Memory B cell (primary cell): Measurements from ENCODE around the gene GFM2.
"Not testable (repeated sequence)": the region's sequence is repeated elsewhere in the genome, so short reads cannot be mapped to it uniquely, and the experiment has no call there.

ENCODE experiments used
- ATAC-seq: fragments of 150-1000 bp; cut with Tn5 transposase; 2 replicates; pipeline ENCODE4 v1.10.0; 2021; ENCODE audit warnings: low read depth, mild to moderate bottlenecking, moderate library complexity
- DNase-seq, 2 donors: peaks; one replicate each; pipeline ENCODE4 v3.0.0; 2022; ENCODE audit warnings: low spot score in 2 of 2
- H3K27ac Mint-ChIP-seq: one replicate; pipeline ENCODE4 v1.8.0; 2022; ENCODE audit warnings: mild to moderate bottlenecking, moderate library complexity, mixed read lengths
- H3K27me3 Mint-ChIP-seq: one replicate; pipeline ENCODE4 v1.8.0; 2022; ENCODE audit warnings: mixed read lengths
- H3K36me3 Mint-ChIP-seq: one replicate; pipeline ENCODE4 v1.8.0; 2022; ENCODE audit warnings: mild to moderate bottlenecking, mixed read lengths
- H3K4me1 Mint-ChIP-seq: one replicate; pipeline ENCODE4 v1.8.0; 2022; ENCODE audit warnings: mixed read lengths
- H3K4me3 Mint-ChIP-seq: one replicate; pipeline ENCODE4 v1.8.0; 2022; ENCODE audit warnings: mild to moderate bottlenecking, moderate library complexity, mixed read lengths
- H3K9me3 Mint-ChIP-seq: one replicate; pipeline ENCODE4 v1.8.0; 2022; ENCODE audit warnings: mixed read lengths

Gene GFM2

DNA sequence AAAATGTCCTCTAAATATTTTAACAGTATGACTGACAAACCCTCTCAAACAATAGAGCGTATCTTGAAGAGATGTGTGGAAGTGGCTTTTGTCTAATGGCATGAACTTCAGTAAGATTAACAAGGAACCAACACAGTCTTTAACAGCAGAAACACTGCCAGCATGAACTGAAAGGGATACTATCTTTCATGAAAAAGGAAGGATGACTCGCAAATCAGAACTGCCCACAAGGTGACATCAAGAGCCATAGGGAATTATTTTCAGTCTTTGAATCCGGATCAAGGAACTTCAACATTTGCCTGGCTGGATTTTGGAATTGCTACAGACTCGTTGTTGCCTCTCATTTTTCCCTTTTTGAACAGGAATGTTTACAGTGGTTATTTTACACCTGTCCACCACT lies 87.0 kb downstream of the GFM2 start:
- H3K27me3 Mint-ChIP-seq, result peaks cover 2% of the 10 kb centered on the region
- H3K27ac Mint-ChIP-seq, result no peak overlapping the region
- ATAC-seq (no peak), DNase-seq (no peak)
- H3K4me1 Mint-ChIP-seq, result peaks cover 4% of the 10 kb centered on the region
- no peak overlapping the region for H3K4me3 Mint-ChIP-seq
- no peaks in the 10 kb centered on the region for H3K9me3 Mint-ChIP-seq
- no peaks in the 10 kb centered on the region for H3K36me3 Mint-ChIP-seq

DNA sequence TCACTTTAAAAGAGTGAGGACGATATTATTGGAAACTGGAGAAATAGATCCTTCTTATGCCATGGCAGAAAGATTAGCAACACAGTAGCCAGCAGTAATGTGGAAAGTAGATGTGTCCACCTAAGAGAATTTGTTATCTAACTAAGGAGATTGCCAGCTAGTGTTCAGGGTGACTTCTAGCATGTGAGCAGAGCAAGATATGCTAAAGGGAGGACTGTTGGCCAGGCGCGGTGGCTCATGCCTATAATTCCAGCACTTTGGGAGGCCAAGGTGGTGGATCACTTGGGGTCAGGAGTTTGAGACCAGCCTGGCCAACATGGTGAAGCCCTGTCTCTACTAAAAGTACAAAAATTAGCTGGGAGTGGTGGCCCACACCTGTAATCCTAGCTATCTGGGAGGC lies 87.6 kb downstream of the GFM2 start:
- H3K4me3 Mint-ChIP-seq, H3K36me3 Mint-ChIP-seq, DNase-seq, H3K27ac Mint-ChIP-seq, ATAC-seq, H3K9me3 Mint-ChIP-seq, H3K27me3 Mint-ChIP-seq, H3K4me1 Mint-ChIP-seq: not testable (repeated sequence)

DNA sequence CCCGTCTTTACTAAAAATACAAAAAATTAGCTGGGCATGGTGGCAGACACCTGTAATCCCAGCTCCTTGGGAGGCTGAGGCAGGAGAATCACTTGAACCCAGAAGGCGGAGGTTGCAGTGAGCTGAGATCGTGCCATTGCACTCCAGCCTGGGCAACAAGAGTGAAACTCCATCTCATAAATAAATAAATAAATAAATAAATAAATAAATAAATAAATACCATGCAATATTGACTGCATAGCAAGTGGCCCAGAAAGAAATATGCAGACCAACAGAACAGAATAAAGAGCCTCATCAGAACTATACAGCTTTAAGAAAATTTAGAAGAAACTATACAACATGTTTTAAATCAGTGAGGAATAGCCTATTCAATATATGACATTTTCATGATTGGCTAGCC lies 88.8 kb downstream of the GFM2 start:
- H3K36me3 Mint-ChIP-seq, H3K27ac Mint-ChIP-seq, H3K4me1 Mint-ChIP-seq, H3K9me3 Mint-ChIP-seq, ATAC-seq, DNase-seq, H3K4me3 Mint-ChIP-seq, H3K27me3 Mint-ChIP-seq: not testable (repeated sequence)

DNA sequence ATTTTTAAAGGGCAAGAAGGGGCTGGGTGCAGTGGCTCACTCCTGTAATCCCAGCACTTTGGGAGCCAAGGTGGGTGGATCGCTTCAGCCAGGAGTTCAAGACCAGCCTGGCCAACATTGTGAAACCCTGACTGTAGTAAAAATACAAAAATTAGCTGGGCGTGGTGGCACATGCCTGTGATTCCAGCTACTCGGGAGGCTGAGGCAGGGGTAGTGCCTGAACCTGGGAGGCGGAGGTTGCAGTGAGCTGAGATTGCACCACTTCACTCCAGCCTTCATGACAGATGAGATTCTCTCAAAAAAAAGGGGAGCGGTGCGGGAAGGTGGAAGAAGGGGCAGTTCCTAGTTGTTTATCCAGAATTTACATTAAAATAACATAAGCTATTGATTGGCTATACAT lies 90.5 kb downstream of the GFM2 start:
- not testable (repeated sequence) for H3K36me3 Mint-ChIP-seq, H3K4me3 Mint-ChIP-seq, H3K27me3 Mint-ChIP-seq, ATAC-seq, H3K4me1 Mint-ChIP-seq, DNase-seq, H3K9me3 Mint-ChIP-seq, H3K27ac Mint-ChIP-seq

DNA sequence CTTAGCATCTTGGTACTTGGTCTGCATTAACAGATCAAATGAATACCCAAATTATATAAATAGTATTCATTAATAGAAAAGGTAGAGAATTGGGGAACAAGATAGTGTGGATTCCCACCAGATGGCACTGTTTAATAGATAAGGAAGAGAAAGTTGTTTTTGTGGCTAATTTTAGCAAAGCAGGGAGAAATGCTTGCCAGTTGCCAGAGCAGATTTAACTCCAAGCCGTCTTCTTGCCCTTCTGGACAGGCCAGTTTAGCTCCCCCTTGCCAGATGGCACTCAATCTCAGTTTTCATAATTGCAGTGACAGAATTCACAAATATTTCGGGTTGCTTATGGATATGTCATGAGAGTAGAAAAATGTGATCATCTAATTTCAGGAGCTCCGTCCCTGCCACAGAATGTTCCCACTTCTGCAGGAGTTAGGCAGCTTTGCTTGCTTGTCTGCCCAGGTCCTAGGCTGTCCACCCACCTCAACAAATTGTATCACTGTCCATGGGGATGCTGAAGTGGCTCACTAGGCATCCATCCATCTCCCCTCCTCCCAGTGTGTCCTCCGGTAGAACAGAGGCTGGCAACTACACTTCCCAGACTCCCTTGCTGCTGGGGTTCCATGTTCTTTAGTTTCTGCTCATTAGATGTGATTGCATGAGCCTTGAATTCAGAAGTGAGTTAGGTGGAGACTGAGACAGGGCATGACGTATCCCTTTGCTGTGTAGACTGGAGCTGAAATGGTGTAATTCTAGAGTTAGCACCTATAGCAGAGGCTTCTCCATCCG lies 93.7 kb downstream of the GFM2 start:
- peak; percentile 41 for ATAC-seq
- Mint-ChIP-seq H3K27ac (no peak overlapping the region), H3K36me3 (peaks cover 1% of the 10 kb centered on the region)

DNA sequence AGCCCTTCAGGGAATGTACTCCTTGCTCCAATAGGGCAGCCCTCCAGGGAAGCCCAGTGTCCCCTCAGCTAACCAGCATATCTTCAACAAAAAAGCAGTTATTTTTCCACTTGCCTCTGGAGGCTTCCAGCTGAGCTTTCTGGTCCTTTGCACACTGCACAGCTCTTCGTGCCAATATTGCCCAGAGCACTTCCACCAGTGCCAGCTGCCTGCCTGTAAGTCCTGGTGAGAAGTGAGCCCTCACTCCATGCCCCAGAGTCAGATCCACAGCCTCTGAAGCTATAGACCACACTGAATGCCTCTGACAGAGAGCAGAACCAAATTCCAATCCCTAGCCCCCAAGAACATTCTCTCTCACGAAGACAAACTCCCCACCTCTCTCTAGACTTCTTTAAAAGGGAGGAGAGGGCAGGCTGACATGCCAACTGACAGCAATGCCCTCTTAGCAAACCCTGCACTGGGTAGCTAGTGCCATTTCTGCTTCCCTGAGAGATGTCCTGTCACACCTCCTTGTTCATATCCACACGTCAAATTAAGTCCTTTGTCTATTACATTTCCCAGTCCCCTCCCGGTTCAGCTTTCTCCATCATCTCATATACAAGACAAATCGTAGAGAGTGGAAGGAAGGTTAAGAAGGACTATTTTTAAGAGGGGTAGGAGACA lies 94.6 kb downstream of the GFM2 start:
- ATAC-seq, result no peak
- Mint-ChIP-seq H3K4me1 (peaks cover 2% of the 10 kb centered on the region), H3K27ac (no peak overlapping the region), H3K27me3 (peaks cover 8% of the 10 kb centered on the region), H3K9me3 (peaks cover 2% of the 10 kb centered on the region), H3K4me3 (no peak overlapping the region), H3K36me3 (peaks cover 1% of the 10 kb centered on the region)
- no peak for DNase-seq

More for the DNA sequence above, 93.7 kb downstream of the GFM2 start:
- H3K27me3 Mint-ChIP-seq, result peaks cover 8% of the 10 kb centered on the region
- H3K4me3 Mint-ChIP-seq, result no peak overlapping the region
- DNase-seq, result no peak
- H3K4me1 Mint-ChIP-seq, result peaks cover 2% of the 10 kb centered on the region
- H3K9me3 Mint-ChIP-seq, result peaks cover 2% of the 10 kb centered on the region
